Stimulated activated naive CD4-positive, alpha-beta T cell treated with Interleukin-2 at 50 U/mL for 16 hours (primary cell): ENCODE measurements around the gene CEP43.

Experiments used
- DNase-seq: peaks from one replicate; lab custom pipeline; 2025; lab: John Stamatoyannopoulos, UW

CEP43 gene

GRCh38 chr6:167013946-167014345, 14.7 kb downstream of the CEP43 start:
- DNase-seq, result no peak

DNA sequence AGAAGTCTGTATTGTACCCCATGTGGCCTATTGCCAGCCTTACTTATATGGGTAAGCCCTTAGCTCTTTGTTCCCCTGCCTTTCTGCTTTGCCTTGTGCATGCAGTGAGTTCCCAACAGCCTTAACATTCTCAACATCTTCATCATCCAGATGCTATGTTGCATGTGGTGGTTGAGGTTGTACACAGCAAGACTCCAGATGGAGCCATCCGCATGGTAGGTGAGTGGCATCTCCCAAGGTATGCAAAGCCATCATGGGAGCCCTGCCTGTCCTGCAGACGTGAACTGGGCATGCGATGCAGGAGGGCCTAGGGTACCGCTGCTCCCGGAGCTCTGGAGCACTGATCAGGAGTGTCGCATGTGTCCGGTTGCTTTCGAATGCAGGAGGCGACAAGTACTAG, 16.1 kb downstream of the CEP43 start:
- DNase-seq, result no peak

- no peak for DNase-seq
These were observed 21.0 kb downstream of the CEP43 start for GRCh38 chr6:167020206-167020605.

DNA sequence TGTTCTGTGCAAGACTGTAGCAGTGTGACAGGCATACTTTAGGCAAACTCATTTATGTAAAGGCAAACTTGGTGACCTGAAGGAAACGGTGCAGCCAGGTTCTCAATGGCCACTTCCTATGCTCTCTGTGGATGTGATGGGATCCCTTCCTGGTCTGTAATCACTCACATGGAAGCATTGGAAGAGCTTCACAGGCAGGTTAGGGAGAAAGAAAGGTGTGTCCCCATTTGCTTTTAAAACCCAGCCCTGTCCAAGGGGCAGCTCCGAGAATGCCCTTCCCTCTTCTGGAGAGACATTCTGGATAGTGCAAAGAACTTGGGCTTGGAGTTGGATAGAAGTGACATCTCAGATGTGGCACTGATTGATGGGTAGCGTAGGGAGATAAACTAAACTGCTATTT, 28.1 kb downstream of the CEP43 start:
- no peak for DNase-seq

DNA sequence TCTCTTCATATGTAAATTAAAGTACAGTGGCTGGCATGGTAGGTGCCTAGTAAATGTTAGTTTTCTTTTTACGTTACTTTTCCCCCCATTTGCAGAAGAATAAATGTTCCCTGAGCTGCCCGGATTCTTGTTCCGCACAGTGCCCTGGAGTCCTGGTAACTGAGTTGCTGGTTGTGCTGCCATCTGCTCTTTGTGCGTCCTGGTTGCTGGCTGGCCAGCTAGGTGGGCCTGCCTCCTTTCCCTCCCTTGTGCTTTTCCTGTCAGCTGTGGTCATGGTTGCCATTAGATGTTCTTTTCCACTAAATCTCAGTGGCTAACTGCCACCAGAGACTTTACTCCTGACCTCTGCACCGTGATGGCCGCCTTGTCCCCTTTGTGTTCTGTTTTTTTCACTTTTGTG, 28.6 kb downstream of the CEP43 start:
- no peak for DNase-seq

DNA sequence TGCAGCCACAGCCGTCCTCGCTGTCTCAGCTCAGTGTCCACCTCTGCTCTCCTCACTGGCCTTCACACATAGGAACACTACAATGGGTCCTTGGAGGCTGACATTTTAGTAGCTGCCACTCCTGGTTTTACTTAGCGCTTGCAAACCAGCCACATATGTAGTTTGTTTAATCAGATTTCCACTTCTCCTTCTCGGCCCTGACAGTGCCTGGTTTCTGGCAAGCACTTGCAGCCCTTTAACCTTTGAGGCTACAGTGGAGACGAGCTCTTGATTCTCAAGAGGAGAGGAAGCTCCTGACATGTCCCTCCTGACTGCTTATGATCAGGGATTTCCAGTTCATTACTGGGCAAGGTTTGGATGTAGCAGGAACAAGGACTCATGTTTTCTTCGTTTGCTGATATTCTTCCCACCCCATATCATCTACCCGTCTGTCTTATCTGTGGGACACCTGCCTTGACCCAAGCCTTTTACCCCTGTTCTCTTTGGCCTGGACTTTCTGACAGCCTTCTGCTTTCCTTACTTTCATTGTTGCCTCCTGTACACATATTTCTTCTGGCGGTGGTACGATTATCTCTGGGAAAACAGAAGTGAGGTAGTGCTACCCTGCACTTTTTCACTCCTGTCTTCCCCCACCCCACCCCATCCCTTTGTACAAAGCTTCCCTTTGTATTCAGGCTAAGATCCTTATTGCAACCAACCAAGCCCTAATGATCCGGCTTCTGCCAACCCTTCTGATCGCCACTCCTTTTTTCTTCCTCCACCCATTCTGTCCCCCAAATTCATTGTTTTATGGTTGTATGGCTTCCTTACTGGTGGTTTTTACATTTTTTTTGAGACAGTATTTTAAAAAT, 31.2 kb downstream of the CEP43 start:
- no peak for DNase-seq

- no peak for DNase-seq
These were observed 32.0 kb downstream of the CEP43 start for GRCh38 chr6:167031082-167031709.

- DNase-seq, result no peak
These were observed 34.9 kb downstream of the CEP43 start for GRCh38 chr6:167034056-167034455.

DNA sequence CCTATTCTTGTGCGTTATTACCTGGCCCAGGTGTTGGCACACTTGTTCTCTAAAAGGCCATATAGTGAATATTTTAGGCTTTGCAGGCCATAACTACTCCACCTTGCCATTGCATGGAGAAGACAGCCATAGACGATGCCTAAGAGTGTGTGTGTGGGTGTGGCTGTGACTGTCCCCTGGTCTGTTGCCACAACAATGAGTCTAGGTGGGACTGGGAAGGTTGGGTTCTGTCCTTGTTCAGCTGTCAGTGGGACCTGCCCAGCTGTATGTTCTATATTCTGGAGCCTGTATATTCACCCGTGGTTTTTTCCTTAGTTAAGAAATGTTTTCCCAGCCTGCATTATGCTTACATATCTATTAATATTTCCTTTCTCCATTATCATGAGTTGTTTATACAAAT, 38.6 kb downstream of the CEP43 start:
- DNase-seq, result no peak

GRCh38 chr6:167044696-167045095, 45.5 kb downstream of the CEP43 start:
- DNase-seq, result no peak

GRCh38 chr6:167045828-167046580, 46.8 kb downstream of the CEP43 start:
- DNase-seq, result no peak

DNA sequence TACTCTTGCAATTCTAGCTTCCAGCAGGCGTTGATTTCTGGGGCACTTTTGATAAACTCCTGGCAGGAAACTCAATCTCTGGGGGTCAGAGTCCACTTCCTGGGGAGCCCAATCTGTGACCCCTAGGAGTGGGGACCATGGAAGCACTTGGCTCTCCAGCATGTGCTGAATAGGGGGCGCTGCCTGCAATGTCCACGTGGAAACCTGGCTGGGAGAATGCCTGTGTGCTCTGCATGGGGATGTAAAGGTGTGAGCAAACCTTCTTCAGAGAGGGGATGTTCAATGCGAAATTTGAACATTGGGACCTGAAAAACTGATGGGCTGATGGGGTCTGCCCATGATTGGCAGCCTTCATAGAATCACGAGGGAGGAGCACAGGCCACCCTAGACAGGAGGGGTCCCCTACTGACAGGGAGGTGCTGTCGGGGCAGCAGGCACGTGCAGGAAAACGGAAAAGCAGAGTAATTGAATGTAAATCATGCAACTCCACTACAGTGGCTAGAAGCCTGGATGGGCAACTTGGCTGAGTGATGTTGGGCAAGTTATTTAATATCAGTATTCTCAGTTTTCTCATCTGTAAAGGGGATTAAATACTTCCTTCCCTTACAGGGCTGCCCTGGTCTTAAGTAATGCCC, 47.8 kb downstream of the CEP43 start:
- no peak for DNase-seq

DNA sequence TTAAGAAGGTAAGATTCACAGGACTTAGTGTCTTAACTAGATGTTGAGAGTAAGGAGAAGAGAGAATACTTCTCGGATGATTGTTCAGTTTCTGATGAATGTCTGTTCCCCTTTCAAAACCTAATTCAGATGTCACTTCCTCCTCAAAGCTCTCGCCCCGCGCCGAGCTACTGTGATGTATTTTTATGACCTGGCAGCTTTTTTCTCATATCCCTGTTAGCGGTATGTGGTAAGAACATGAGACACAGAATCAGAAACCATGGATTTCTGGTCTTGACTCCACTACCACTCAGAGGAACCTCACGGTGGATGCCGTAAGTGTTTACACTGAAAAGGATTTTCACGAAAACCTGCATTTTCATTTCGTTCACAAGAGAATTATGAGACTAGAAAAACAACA, 48.4 kb downstream of the CEP43 start:
- DNase-seq, result peak; percentile 63
